GM23338 (cell line): ENCODE data around the gene TMEM106A. TPM values are rescaled to one million over a fixed set of nuclear protein-coding genes. Genes with fewer than 3 reads are reported as not detected.
"Not testable (repeated sequence)": the region's sequence is repeated elsewhere in the genome, so short reads cannot be mapped to it uniquely, and the experiment has no call there.

Experiments
- ATAC-seq: fragments of 200-7000 bp; cut with Tn5 transposase; 3 replicates; pipeline ENCODE4 v1.9.1; 2020
- DNase-seq: peaks from one replicate; pipeline ENCODE4 v3.0.0-alpha.2; 2015; ENCODE audit warnings: low spot score
- H2AFZ ChIP-seq: fragments of 200-600 bp; sonication (generic); 2 replicates; pipeline ENCODE4 v1.8.0; 2016; ENCODE audit warnings: antibody characterized with exemption, mild to moderate bottlenecking, moderate library complexity
- H3F3A ChIP-seq: fragments of 200-600 bp; sonication (generic); replicated peaks from 2 replicates; pipeline ENCODE4 v1.8.0; 2017; ENCODE audit warnings: antibody characterized with exemption, mixed run types, low read depth
- H3K27ac ChIP-seq: fragments of 200-600 bp; sonication (generic); 2 replicates; pipeline ENCODE4 v1.6.1; 2016; ENCODE audit warnings: low read depth
- H3K27me3 ChIP-seq: fragments of 200-600 bp; sonication (generic); 2 replicates; pipeline ENCODE4 v1.8.0; 2016; ENCODE audit warnings: mild to moderate bottlenecking, mixed run types, moderate library complexity; ENCODE audit not compliant: insufficient read depth
- H3K36me3 ChIP-seq: fragments of 200-600 bp; sonication (generic); 2 replicates; pipeline ENCODE4 v1.8.0; 2016; ENCODE audit warnings: mild to moderate bottlenecking; ENCODE audit not compliant: insufficient read depth
- H3K4me1 ChIP-seq: fragments of 200-600 bp; sonication (generic); 2 replicates; pipeline ENCODE4 v1.8.0; 2016; ENCODE audit warnings: mild to moderate bottlenecking, moderate library complexity; ENCODE audit not compliant: insufficient read depth
- H3K4me2 ChIP-seq: fragments of 200-600 bp; sonication (generic); 2 replicates; pipeline ENCODE4 v1.7.1; 2017; ENCODE audit warnings: mixed run types
- H3K4me3 ChIP-seq: fragments of 200-600 bp; sonication (generic); 2 replicates; pipeline ENCODE4 v1.6.1; 2016; ENCODE audit warnings: mixed run types
- H3K79me2 ChIP-seq: fragments of 200-600 bp; sonication (generic); replicated peaks from 2 replicates; pipeline ENCODE4 v1.8.0; 2017; ENCODE audit warnings: mild to moderate bottlenecking; ENCODE audit not compliant: insufficient read depth
- H3K9me2 ChIP-seq: fragments of 200-600 bp; sonication (generic); 2 replicates; pipeline ENCODE4 v1.8.0; 2017; ENCODE audit not compliant: insufficient read depth
- H4K20me1 ChIP-seq: fragments of 200-600 bp; sonication (generic); replicated peaks from 2 replicates; pipeline ENCODE4 v1.8.0; 2017; ENCODE audit warnings: mild to moderate bottlenecking; ENCODE audit not compliant: insufficient read depth
- H3K27ac Mint-ChIP-seq: 2 replicates; pipeline ENCODE4 v1.8.0; 2020; ENCODE audit warnings: inconsistent platforms, mild to moderate bottlenecking, moderate library complexity, mixed read lengths
- H3K27me3 Mint-ChIP-seq: 3 replicates; pipeline ENCODE4 v1.8.0; 2022; ENCODE audit warnings: low read depth, mild to moderate bottlenecking, moderate library complexity, mixed read lengths, inconsistent platforms; ENCODE audit not compliant: insufficient read depth, poor library complexity
- H3K36me3 Mint-ChIP-seq: 3 replicates; pipeline ENCODE4 v1.8.0; 2021; ENCODE audit warnings: low read depth, mild to moderate bottlenecking, inconsistent platforms, moderate library complexity, mixed read lengths
- H3K4me1 Mint-ChIP-seq: 3 replicates; pipeline ENCODE4 v1.8.0; 2020; ENCODE audit warnings: mild to moderate bottlenecking, inconsistent platforms, mixed read lengths
- H3K4me3 Mint-ChIP-seq: 3 replicates; pipeline ENCODE4 v1.8.0; 2021; ENCODE audit warnings: moderate library complexity, mild to moderate bottlenecking, inconsistent platforms, mixed read lengths
- H3K9me3 Mint-ChIP-seq: 3 replicates; pipeline ENCODE4 v1.8.0; 2020; ENCODE audit warnings: moderate library complexity, mild to moderate bottlenecking, inconsistent platforms, mixed read lengths
- CREB1 ChIP-seq: fragments of 250-450 bp; sonication (Bioruptor Pico); IDR thresholded peaks from 2 replicates; pipeline ENCODE4 v1.5.0; 2020; ENCODE audit warnings: low read depth, mild to moderate bottlenecking, moderate library complexity
- EZH2 ChIP-seq: fragments of 200-600 bp; sonication (generic); IDR thresholded peaks from one replicate; pipeline ENCODE4 v1.8.0; 2017; ENCODE audit warnings: antibody characterized with exemption, mild to moderate bottlenecking, low read depth; ENCODE audit not compliant: unreplicated experiment
- EZH2phosphoT487 ChIP-seq: fragments of 200-600 bp; sonication (generic); IDR thresholded peaks from one replicate; pipeline ENCODE4 v1.8.1; 2018; ENCODE audit warnings: antibody characterized with exemption; ENCODE audit not compliant: unreplicated experiment
- JUNB ChIP-seq: IDR thresholded peaks from one replicate; pipeline ENCODE4 v1.6.1; 2016; ENCODE audit warnings: antibody characterized with exemption; ENCODE audit not compliant: unreplicated experiment
- NANOG ChIP-seq: IDR thresholded peaks from 2 replicates; pipeline ENCODE4 v1.6.1; 2016; ENCODE audit warnings: antibody characterized with exemption, borderline replicate concordance
- POLR2AphosphoS5 ChIP-seq: IDR thresholded peaks from 2 replicates; pipeline ENCODE4 v1.6.1; 2016; ENCODE audit warnings: antibody characterized with exemption, low read depth
- ZNF331 ChIP-seq: fragments of 250-450 bp; sonication (Bioruptor Pico); IDR thresholded peaks from 2 replicates; pipeline ENCODE4 v1.5.0; 2020; ENCODE audit warnings: low read depth, mild to moderate bottlenecking, moderate library complexity
- polyA plus RNA-seq: library from polyadenylated mRNA; unstranded; fragments of >200 nt; fragmentation: Nextera tagmentation; extraction: Ambion mirVana; gene quantifications from 2 replicates; pipeline ENCODE4 v1.2.1, GENCODE V29; 2016
- total RNA-seq: library from RNA; depleted of rRNA; stranded (reverse); fragments of >200 nt; shearing (Covaris generic); gene quantifications from 2 replicates; pipeline ENCODE4 v1.2.3, GENCODE V29; 2014

Gene TMEM106A
- total and polyA plus RNA-seq, 2 experiments from 2014 or later, result 1.1 to 1.5 TPM

DNA sequence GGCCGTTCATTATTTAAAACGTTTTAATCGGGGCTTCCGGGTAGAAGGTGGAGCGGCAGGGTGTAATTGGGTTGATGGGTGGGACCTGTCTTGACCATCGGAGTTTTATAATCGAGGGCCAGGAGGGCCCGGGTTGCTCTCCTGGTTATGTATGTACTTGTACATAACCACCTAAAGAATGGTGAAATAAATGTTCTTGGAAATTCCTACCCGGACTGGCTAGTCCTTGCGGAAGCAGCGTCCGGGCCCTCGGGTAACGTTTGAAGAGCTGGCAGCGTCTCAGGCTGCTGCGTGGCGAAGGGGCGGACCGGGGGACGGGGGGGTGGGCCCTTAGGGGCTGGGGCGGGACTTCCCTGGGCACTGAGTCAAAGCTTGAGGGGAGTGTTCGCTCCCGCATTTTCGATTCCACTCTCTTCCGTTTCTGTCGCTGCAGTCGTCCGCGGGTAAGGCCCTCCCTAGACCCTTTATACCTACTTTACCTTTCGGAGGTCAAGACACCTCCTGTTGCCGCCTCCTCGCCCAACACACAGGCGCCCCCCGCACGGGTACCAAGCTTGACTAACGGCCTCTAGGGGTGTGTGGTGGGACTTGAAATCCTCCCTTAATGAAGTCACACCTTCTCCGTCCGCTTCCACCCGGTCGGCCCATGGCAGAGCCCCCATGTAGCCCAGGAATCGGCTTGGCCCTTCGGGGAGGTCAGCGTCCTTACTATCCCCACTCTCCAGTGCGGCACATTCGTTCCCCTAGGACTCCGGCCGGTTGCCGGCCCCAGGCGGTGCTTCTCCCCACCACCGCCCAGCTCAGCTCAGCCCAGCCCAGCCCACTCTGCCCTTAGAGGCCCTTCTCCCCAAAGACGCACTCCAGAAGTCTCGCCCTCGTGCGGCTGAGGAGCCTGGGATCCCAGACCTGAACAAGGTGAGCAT lies at the start of gene TMEM106A (continued):
- TF ChIP-seq ZNF331 (CRISPR knock-in tag) (no peak), EZH2phosphoT487 (no peak)

DNA sequence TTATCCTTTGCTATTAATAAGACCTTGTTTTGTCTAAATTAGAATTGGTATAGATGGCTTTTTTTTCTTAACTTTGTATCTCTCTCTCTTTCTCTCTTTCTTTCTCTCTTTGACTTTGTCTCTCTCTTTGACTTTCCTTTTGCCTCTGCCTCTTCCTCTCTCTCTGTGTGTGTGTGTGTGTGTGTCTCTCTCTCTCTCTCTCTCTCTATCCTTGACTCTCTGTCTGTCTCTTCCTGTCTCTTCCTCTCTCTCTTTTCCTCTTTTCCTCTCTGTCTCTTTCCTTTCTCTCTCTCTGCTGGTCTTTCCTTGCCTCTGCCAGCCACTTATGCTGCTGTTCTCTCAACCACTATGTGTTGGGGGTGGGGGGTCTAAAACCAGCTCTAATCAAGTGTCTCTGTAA lies 45.7 kb upstream of the TMEM106A start:
- H3K79me2 ChIP-seq, result peaks cover 28% of the 10 kb centered on the region
- H3K4me1 Mint-ChIP-seq, H3F3A ChIP-seq, H3K27ac Mint-ChIP-seq, ATAC-seq, H3K27me3 Mint-ChIP-seq, H3K36me3 ChIP-seq, H3K36me3 Mint-ChIP-seq, H3K4me3 Mint-ChIP-seq, H3K9me3 Mint-ChIP-seq, H4K20me1 ChIP-seq, H2AFZ ChIP-seq, H3K9me2 ChIP-seq, H3K27ac ChIP-seq, H3K4me1 ChIP-seq, H3K27me3 ChIP-seq, H3K4me2 ChIP-seq, H3K4me3 ChIP-seq, DNase-seq: not testable (repeated sequence)

DNA sequence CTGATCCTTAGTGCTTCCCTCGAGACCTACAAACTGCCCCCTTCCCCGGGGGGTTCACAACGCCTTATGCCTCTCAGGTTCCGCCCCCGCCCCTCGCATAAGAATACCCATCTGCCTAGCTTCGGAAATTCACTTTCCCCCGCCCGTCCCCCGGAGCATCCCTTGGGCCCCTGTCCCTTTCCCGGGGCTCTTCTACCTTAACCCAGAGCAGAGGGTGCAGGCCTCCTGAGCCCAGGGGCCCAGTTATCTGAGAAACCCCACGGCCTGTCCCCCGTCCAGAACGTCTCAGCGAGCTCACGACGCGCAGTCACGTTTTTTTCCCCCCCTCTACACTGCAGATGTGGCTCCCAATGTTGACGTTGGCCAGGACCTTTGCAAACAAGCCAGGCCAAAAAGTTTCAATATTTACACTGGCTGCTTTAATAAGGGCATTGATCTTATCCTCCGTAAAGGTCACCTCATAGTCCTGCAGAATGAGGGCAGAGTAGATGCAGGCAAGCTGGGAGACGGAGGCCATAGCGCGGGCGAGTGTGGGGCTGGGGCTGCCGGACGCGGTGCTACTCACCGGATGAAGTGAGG lies 42.0 kb upstream of the TMEM106A start:
- Mint-ChIP-seq H3K27me3 (peaks cover 2% of the 10 kb centered on the region), H3K36me3 (peaks cover 4% of the 10 kb centered on the region; the same call in 1 of the 3 replicates), H3K4me1 (peaks cover 11% of the 10 kb centered on the region; the same call in 2 of the 3 replicates), H3K9me3 (no peaks in the 10 kb centered on the region), H3K4me3 (no peak overlapping the region), H3K27ac (no peak overlapping the region)
- Histone ChIP-seq H2AFZ (peak overlapping the region; percentile 12), H3K27ac (no peak overlapping the region; the same call in 1 of the 2 replicates), H4K20me1 (no peaks in the 10 kb centered on the region), H3F3A (no peaks in the 10 kb centered on the region; the same call in 1 of the 2 replicates), H3K79me2 (peaks cover 28% of the 10 kb centered on the region), H3K4me2 (peak overlapping the region; percentile 75), H3K4me1 (no peaks in the 10 kb centered on the region; the same call in 1 of the 2 replicates), H3K27me3 (no peaks in the 10 kb centered on the region), H3K9me2 (no peaks in the 10 kb centered on the region), H3K36me3 (no peaks in the 10 kb centered on the region), H3K4me3 (peak overlapping the region; percentile 60)
- TF ChIP-seq JUNB (no peak), POLR2AphosphoS5 (0 out of 2 replicates have a peak, but pooled peaks have one; percentile 10)
- ATAC-seq (peak; percentile 25), DNase-seq (peak; percentile 57)

DNA sequence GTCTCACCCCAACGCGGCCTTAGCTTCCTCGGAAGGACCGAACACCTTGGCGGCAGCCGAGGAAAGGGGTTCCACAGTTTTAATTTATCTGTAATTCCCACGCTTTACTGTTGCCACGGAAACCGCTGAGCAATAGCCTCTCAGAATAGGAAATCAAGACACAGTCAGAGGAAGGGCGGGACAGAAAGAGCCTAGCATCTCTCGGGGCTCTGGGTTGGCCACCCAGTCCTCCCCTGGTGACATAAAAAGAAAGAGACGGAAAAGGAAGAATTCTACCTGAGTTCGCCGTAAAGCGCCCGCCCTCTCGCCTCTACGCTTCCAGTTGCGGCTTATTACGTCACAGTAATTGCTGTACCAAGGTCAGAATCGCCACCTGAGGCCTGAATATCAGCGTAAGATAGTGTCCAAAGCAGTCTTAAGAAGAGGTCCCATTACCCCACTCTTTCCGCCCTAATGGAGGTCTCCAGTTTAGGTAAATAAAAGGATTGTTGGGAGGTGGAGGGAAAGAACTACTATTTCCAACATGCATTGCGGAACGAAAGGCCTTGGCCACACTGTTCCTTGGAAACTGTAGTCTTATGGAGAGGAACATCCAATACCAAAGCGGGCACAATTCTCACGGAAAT lies 41.4 kb upstream of the TMEM106A start:
- no peaks in the 10 kb centered on the region for H3K27me3 ChIP-seq
- Mint-ChIP-seq H3K9me3 (no peaks in the 10 kb centered on the region), H3K4me1 (peaks cover 11% of the 10 kb centered on the region; the same call in 2 of the 3 replicates), H3K36me3 (peaks cover 4% of the 10 kb centered on the region; the same call in 1 of the 3 replicates), H3K4me3 (no peak overlapping the region), H3K27ac (no peak overlapping the region), H3K27me3 (peaks cover 2% of the 10 kb centered on the region)
- no peaks in the 10 kb centered on the region for H3K9me2 ChIP-seq
- H3K79me2 ChIP-seq, result peaks cover 28% of the 10 kb centered on the region
- no peaks in the 10 kb centered on the region; the same call in 1 of the 2 replicates for H3K4me1 ChIP-seq
- H3F3A ChIP-seq, result no peaks in the 10 kb centered on the region; the same call in 1 of the 2 replicates
- H4K20me1 ChIP-seq, result no peaks in the 10 kb centered on the region
- peak; percentile 99 for DNase-seq
- peak overlapping the region; percentile 89 for H3K27ac ChIP-seq
- no peaks in the 10 kb centered on the region for H3K36me3 ChIP-seq
- peak overlapping the region; percentile 12 for H2AFZ ChIP-seq
- ATAC-seq, result peak; percentile 85
- peak overlapping the region; percentile 75 for H3K4me2 ChIP-seq
- peak overlapping the region; percentile 60 for H3K4me3 ChIP-seq
- TF ChIP-seq NANOG, result 0 out of 2 replicates have a peak, but pooled peaks have one; percentile 3
- TF ChIP-seq CREB1, result peak; percentile 96
- TF ChIP-seq EZH2, result no peak
